HEK293 (cell line): ENCODE data around the gene FTO.

Experiments
- CTCF ChIA-PET: fragments of 350-600 bp; formaldehyde crosslinking; extraction: SDS; loops from one replicate; lab custom pipeline; 2021; ENCODE audit warnings: antibody characterized with exemption; lab: Yijun Ruan, JAX
- POLR2A ChIA-PET: fragments of 300-600 bp; formaldehyde crosslinking; extraction: SDS; loops from one replicate; lab custom pipeline; 2020; ENCODE audit warnings: antibody characterized with exemption, inconsistent platforms; lab: Yijun Ruan, JAX
- H3K27ac ChIP-seq: fragments of 200-500 bp; sonication (Bioruptor generic); 2 replicates; pipeline ENCODE4 v1.5.1; 2014; ENCODE audit warnings: low read depth, low read length, control low read depth, inconsistent platforms; ENCODE audit errors: extremely low read depth
- H3K36me3 ChIP-seq, 2 experiments: fragments of 200-500 bp in 1 of 2; sonication (Bioruptor generic) in 1 of 2; 1 replicate in 1 of 2; 2 replicates in 1 of 2; pipeline ENCODE4 v1.5.1; 2014 to 2017; ENCODE audit warnings: inconsistent platforms in 2 of 2, low read length in 2 of 2; ENCODE audit not compliant: control insufficient read depth in 2 of 2, insufficient read depth in 1 of 2
- H3K4me1 ChIP-seq: fragments of 200-500 bp; sonication (Bioruptor generic); 2 replicates; pipeline ENCODE4 v1.5.1; 2014; ENCODE audit warnings: mild to moderate bottlenecking, low read length, inconsistent platforms; ENCODE audit not compliant: control insufficient read depth, insufficient read depth
- H3K4me3 ChIP-seq: 2 replicates; pipeline ENCODE4 v1.5.1; 2011; ENCODE audit warnings: low read depth, mild to moderate bottlenecking, control low read depth, low read length, moderate library complexity
- H3K9me3 ChIP-seq: fragments of 200-500 bp; sonication (Bioruptor generic); 2 replicates; pipeline ENCODE4 v1.5.1; 2014; ENCODE audit warnings: low read depth, low read length, inconsistent platforms; ENCODE audit not compliant: control insufficient read depth, insufficient read depth
- BCL11A ChIP-seq: fragments of 450-650 bp; formaldehyde crosslinking; IDR thresholded peaks from 2 replicates; pipeline ENCODE4 v1.5.1; 2016; ENCODE audit warnings: low read depth, missing biosample characterization, missing genetic modification characterization
- EGR2 ChIP-seq: fragments of 450-650 bp; formaldehyde crosslinking; IDR thresholded peaks from 2 replicates; pipeline ENCODE4 v1.5.1; 2016; ENCODE audit warnings: low read depth, missing biosample characterization, missing genetic modification characterization
- KLF9 ChIP-seq: fragments of 450-650 bp; formaldehyde crosslinking; IDR thresholded peaks from 2 replicates; pipeline ENCODE4 v1.5.1; 2016; ENCODE audit warnings: missing biosample characterization, missing genetic modification characterization, low read depth
- MYNN ChIP-seq: fragments of 450-650 bp; formaldehyde crosslinking; IDR thresholded peaks from 2 replicates; pipeline ENCODE4 v1.5.1; 2016; ENCODE audit warnings: missing biosample characterization, missing genetic modification characterization, borderline replicate concordance
- SCRT2 ChIP-seq: fragments of 450-650 bp; formaldehyde crosslinking; IDR thresholded peaks from 2 replicates; pipeline ENCODE4 v1.5.1; 2016; ENCODE audit warnings: missing biosample characterization, missing genetic modification characterization
- SP2 ChIP-seq: fragments of 450-650 bp; formaldehyde crosslinking; IDR thresholded peaks from 2 replicates; pipeline ENCODE4 v1.5.1; 2016; ENCODE audit warnings: missing biosample characterization, missing genetic modification characterization
- ZBTB20 ChIP-seq: fragments of 450-650 bp; formaldehyde crosslinking; IDR thresholded peaks from 2 replicates; pipeline ENCODE4 v1.5.1; 2016; ENCODE audit warnings: missing biosample characterization, missing genetic modification characterization
- ZBTB44 ChIP-seq: fragments of 450-650 bp; IDR thresholded peaks from 2 replicates; pipeline ENCODE4 v1.5.1; 2018; ENCODE audit warnings: missing biosample characterization, mild to moderate bottlenecking, missing genetic modification characterization
- ZBTB48 ChIP-seq: fragments of 450-650 bp; formaldehyde crosslinking; IDR thresholded peaks from 2 replicates; pipeline ENCODE4 v1.5.1; 2016; ENCODE audit warnings: missing biosample characterization, missing genetic modification characterization
- ZBTB8A ChIP-seq: fragments of 450-650 bp; formaldehyde crosslinking; IDR thresholded peaks from 2 replicates; pipeline ENCODE4 v1.5.1; 2016; ENCODE audit warnings: missing biosample characterization, missing genetic modification characterization
- ZFP41 ChIP-seq: fragments of 450-650 bp; formaldehyde crosslinking; IDR thresholded peaks from 2 replicates; pipeline ENCODE4 v1.5.1; 2016; ENCODE audit warnings: missing biosample characterization, missing genetic modification characterization, borderline replicate concordance
- ZIC2 ChIP-seq: fragments of 450-650 bp; formaldehyde crosslinking; IDR thresholded peaks from 2 replicates; pipeline ENCODE4 v1.5.1; 2016; ENCODE audit warnings: missing biosample characterization, missing genetic modification characterization
- ZNF155 ChIP-seq: fragments of 450-650 bp; formaldehyde crosslinking; IDR thresholded peaks from 2 replicates; pipeline ENCODE4 v1.5.1; 2016; ENCODE audit warnings: missing biosample characterization, missing genetic modification characterization
- ZNF184 ChIP-seq: fragments of 450-650 bp; IDR thresholded peaks from 2 replicates; pipeline ENCODE4 v1.5.1; 2018; ENCODE audit warnings: missing biosample characterization, mild to moderate bottlenecking, missing genetic modification characterization
- ZNF423 ChIP-seq: fragments of 450-650 bp; formaldehyde crosslinking; IDR thresholded peaks from 2 replicates; pipeline ENCODE4 v1.5.1; 2016; ENCODE audit warnings: missing biosample characterization, missing genetic modification characterization
- ZNF449 ChIP-seq: fragments of 450-650 bp; formaldehyde crosslinking; IDR thresholded peaks from 2 replicates; pipeline ENCODE4 v1.5.1; 2017; ENCODE audit warnings: missing biosample characterization, mild to moderate bottlenecking, missing genetic modification characterization, moderate library complexity
- ZNF473 ChIP-seq: fragments of 450-650 bp; formaldehyde crosslinking; IDR thresholded peaks from 2 replicates; pipeline ENCODE4 v1.5.1; 2017; ENCODE audit warnings: missing biosample characterization, missing genetic modification characterization
- ZNF510 ChIP-seq: fragments of 450-650 bp; formaldehyde crosslinking; IDR thresholded peaks from 2 replicates; pipeline ENCODE4 v1.5.1; 2018; ENCODE audit warnings: mild to moderate bottlenecking, missing genetic modification characterization, missing biosample characterization; ENCODE audit not compliant: insufficient replicate concordance
- ZNF518A ChIP-seq: fragments of 450-650 bp; formaldehyde crosslinking; conservative IDR thresholded peaks from 2 replicates; pipeline ENCODE4 v1.5.1; 2016; ENCODE audit warnings: low read depth, missing biosample characterization, missing genetic modification characterization
- ZNF521 ChIP-seq: fragments of 450-650 bp; formaldehyde crosslinking; IDR thresholded peaks from 2 replicates; pipeline ENCODE4 v1.5.1; 2017; ENCODE audit warnings: missing biosample characterization, mild to moderate bottlenecking, missing genetic modification characterization
- ZNF560 ChIP-seq: fragments of 450-650 bp; formaldehyde crosslinking; IDR thresholded peaks from 2 replicates; pipeline ENCODE4 v1.5.1; 2017; ENCODE audit warnings: missing biosample characterization, missing genetic modification characterization, borderline replicate concordance
- ZNF654 ChIP-seq: fragments of 450-650 bp; formaldehyde crosslinking; IDR thresholded peaks from 2 replicates; pipeline ENCODE4 v1.5.1; 2016; ENCODE audit warnings: low read depth, missing biosample characterization, missing genetic modification characterization
- ZNF658 ChIP-seq: fragments of 450-650 bp; formaldehyde crosslinking; IDR thresholded peaks from 2 replicates; pipeline ENCODE4; 2016; ENCODE audit warnings: missing biosample characterization, missing genetic modification characterization
- ZNF664 ChIP-seq: fragments of 450-650 bp; formaldehyde crosslinking; IDR thresholded peaks from 2 replicates; pipeline ENCODE4 v1.5.1; 2016; ENCODE audit warnings: missing biosample characterization, missing genetic modification characterization
- ZNF777 ChIP-seq: fragments of 450-650 bp; formaldehyde crosslinking; IDR thresholded peaks from 2 replicates; pipeline ENCODE4 v1.5.1; 2017; ENCODE audit warnings: missing biosample characterization, missing genetic modification characterization, borderline replicate concordance
- ZNF792 ChIP-seq: fragments of 450-650 bp; formaldehyde crosslinking; IDR thresholded peaks from 2 replicates; pipeline ENCODE4 v1.5.1; 2016; ENCODE audit warnings: missing biosample characterization, missing genetic modification characterization

FTO gene

GRCh38 chr16:54033747-54034146 is 329.8 kb downstream of the FTO start (continued):
- TF ChIP-seq ZNF184 (tag by site-specific recombination) = no peak

GRCh38 chr16:54034684-54035083 is 330.7 kb downstream of the FTO start:
- no peaks in the 10 kb centered on the region for H3K9me3 ChIP-seq
- H3K4me3 ChIP-seq = no peak overlapping the region
- H3K27ac ChIP-seq = no peak overlapping the region
- ChIA-PET CTCF (no interaction called here), POLR2A (no interaction called here)
- TF ChIP-seq ZNF654 (tag by site-specific recombination) = no peak
- TF ChIP-seq ZNF510 (tag by site-specific recombination) = no peak
- no peak for TF ChIP-seq ZBTB20 (tag by site-specific recombination)
- TF ChIP-seq BCL11A (tag by site-specific recombination) = no peak
- no peak for TF ChIP-seq ZNF473 (tag by site-specific recombination)
- no peak for TF ChIP-seq EGR2 (tag by site-specific recombination)
- TF ChIP-seq ZNF521 (tag by site-specific recombination) = no peak
- TF ChIP-seq ZNF155 = no peak
- no peak for TF ChIP-seq ZBTB44
- TF ChIP-seq ZNF792 = no peak
- TF ChIP-seq ZNF423 (tag by site-specific recombination) = no peak
- no peak for TF ChIP-seq ZNF777 (tag by site-specific recombination)
- no peak for TF ChIP-seq ZNF518A (tag by site-specific recombination)
- no peak for TF ChIP-seq ZBTB8A (tag by site-specific recombination)
- no peak for TF ChIP-seq ZNF449 (tag by site-specific recombination)
- no peak for TF ChIP-seq MYNN (tag by site-specific recombination)
- no peaks in the 10 kb centered on the region for H3K4me1 ChIP-seq
- no peaks in the 10 kb centered on the region for H3K36me3 ChIP-seq

- H3K4me1 ChIP-seq = no peaks in the 10 kb centered on the region
- no peaks in the 10 kb centered on the region for H3K9me3 ChIP-seq
- no peak overlapping the region for H3K27ac ChIP-seq
- H3K36me3 ChIP-seq = no peaks in the 10 kb centered on the region
- no peak overlapping the region for H3K4me3 ChIP-seq
- POLR2A ChIA-PET = no interaction called here
- CTCF ChIA-PET = interaction anchor here (0.9 to 1.1 kb wide), 2 partner anchors 10 to 13 kb away, joined by 3 to 4 read pairs; no protein-coding TSS in a partner anchor
- TF ChIP-seq ZBTB48 (tag by site-specific recombination) (no peak), KLF9 (tag by site-specific recombination) (no peak), ZNF521 (tag by site-specific recombination) (no peak), ZNF560 (tag by site-specific recombination) (no peak), ZIC2 (no peak), SCRT2 (tag by site-specific recombination) (no peak), SP2 (tag by site-specific recombination) (no peak), ZNF664 (tag by site-specific recombination) (no peak), ZBTB44 (no peak), ZNF658 (tag by site-specific recombination) (no peak), ZFP41 (no peak)
These were observed 336.5 kb downstream of the FTO start for GRCh38 chr16:54040480-54040879.
